ENCODE results near the gene GULP1.
A peak's percentile ranks its signal among the peaks of the same experiment; 100 is the strongest.

The GULP1 gene

GRCh38 chr2:188381614-188382013 lies 89.9 kb downstream of the GULP1 start:
- no peak for DNase-seq

DNA sequence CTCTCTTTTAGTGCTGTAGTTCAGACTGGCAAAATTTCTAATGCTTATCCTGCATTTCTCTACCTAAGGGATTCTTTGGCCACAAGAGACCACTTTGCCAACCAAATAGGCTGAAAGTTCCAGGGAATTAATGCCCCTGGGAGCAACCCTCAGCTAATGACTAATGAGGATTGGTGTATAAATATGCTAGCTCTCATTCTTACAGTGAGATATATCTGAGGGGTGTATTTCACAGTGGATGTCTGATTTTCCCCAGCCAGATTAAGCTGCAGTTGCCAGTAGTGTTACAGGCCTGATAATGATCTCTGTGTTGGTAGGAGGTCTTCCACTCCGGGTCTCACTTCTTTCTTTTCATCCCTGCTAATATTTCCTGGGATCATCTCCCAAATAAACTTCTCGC lies 90.4 kb downstream of the GULP1 start:
- no peak for DNase-seq

- DNase-seq: no peak
Measured at GRCh38 chr2:188383158-188383557, 91.5 kb downstream of the GULP1 start.

DNA sequence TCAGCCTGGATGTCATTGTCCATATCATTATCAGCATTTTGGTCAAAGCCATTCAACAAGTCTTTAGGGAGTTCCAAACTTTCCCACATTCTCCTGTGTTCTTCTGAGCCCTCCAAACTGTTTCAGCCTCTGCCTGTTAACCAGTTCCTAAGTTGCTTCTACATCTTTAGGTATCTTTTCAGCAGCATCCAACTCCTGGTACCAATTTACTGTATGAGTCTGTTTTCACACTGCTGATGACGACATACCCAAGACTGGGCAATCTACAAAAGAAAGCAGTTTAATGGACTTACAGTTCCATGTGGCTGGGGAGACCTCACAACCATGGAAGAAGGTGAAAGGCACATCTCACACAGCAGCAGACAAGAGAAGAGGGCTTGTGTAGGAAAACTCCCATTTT lies 94.2 kb downstream of the GULP1 start:
- no peak for DNase-seq

DNA sequence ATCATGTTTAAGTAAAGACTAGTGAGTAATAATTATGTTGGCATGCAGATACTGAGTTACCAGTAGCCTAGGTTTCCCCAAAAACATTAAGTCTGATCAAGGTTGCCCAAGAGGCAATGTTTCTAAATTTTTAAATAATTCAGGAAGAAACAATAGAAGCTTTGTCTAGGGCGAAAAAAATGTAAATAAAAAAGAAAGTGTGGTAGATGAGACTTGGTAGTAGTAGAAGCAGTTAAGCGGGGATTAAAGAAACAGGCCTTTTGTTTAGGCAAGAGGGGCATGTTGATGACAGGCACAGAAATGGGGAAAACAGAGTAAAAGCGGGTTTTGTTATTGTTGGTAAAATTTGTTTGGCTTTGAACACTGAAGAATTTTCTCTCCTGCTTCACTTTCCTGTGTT lies 97.2 kb downstream of the GULP1 start:
- no peak for DNase-seq

GRCh38 chr2:188391354-188391753 lies 99.7 kb downstream of the GULP1 start:
- no peak for DNase-seq

DNA sequence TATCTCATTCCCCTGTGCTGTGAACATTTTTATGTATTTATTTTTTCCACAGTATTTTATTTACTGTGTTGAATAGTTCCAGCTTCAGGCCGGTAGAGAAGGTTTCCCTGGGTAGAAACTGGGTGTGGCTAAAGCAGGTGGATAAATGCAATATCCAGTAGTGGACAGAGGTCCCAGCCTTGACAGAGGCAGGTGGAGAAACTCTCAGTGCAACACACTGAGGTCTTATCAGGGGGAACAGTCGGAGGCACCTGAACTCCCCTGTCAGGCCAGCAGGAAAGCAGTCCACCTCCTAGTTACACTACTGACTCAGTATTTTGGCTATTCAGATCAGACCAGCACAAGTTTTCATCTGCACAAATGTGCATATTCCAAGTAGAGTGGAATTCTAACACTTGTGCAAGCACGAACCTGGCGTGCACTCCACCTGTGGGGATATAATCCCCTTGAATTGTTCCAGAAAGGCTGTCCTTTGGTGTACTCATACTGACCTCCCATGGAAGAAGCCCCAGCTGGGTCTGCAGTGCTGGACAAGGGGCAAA lies 103.3 kb downstream of the GULP1 start:
- DNase-seq: no peak

- peak; percentile 25 for DNase-seq
Measured at GRCh38 chr2:188395903-188396689, 104.4 kb downstream of the GULP1 start.

- peak; percentile 5 for DNase-seq
Measured at GRCh38 chr2:188399159-188399558, 107.5 kb downstream of the GULP1 start.

GRCh38 chr2:188403676-188404075 lies 112.0 kb downstream of the GULP1 start:
- no peak for DNase-seq

DNA sequence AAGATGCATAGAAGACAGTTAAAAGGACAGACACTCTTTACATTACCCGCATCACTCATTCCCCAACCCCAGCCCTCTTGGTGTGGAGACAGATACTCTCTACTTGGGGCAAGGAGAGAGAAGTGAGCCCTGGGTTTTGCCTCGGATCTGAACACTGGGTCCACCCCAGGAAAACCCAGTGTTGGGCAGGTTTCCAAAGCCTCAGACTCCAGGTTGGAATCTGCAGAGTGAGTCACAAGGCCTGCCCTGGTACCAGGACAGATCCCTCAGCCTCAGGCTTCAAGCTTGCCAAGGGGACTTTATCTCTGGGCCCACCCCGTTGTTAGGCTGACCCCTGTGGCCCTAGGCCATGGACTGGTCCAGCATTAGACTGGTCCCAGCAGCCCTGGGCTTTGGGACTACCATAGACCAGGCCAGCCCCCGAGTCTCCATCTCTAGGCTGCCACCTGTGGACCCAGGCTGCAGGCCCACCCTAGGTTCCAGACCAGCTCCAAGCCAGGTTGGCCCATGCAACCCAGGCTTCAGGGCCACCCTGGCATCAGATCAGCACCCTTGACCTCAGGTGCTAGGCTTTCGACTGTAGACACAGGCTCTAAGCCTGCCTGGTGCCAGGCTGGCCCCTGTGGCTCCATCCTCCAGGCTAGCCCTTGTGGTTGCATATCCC lies 112.8 kb downstream of the GULP1 start:
- no peak for DNase-seq

DNA sequence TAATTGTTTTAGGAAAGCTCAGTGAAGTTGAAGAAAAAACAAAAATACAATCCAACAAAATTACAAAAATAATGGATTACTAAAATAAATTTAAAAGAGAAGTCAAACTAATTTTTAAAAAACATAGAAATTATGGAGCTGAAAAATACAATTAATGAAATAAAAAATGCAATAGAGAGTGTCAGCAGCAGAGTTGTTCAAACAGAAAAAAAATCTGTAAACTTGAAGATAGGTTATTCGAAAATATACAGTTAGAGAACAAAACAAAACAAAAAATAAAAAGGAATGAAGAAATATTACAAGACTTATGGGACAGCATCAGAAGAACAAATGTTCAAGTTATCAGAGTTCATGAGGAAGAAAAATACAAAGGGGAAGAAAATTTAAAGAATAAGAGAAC lies 114.7 kb downstream of the GULP1 start:
- DNase-seq: no peak

DNA sequence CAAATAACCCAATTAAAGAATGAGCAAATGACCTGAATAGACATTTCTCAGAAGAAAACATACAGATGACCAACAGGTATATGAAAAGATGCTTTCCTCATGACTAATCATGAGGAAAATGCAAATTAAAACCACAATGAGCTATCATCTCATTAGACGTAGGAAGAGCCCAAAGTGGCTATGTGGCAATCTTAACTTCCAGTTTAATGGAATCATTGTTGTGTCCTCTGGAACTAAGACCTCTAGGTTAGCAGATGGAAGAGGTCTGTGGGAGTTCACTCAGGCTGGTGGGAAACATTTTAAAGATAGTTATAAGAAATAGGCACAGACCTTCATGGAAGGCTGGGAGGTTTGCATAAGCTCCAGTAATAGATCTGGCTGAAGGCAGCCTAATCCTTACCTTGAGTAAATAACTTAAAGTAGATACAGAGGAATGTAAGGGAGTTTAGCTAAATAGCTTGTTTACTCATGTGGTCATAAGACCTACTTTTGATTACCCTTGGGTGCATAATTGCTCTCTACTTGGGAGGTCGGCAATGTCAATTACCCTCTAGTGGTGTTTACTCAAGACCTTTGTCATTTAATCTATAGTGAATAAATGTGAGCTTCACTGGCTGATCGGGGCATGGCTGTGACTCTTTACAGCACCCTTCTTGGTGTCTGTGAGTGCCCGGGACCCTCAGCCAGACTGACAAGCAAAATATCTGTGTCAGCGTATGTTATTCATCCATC lies 119.0 kb downstream of the GULP1 start:
- DNase-seq: no peak

GRCh38 chr2:188412190-188412589 lies 120.5 kb downstream of the GULP1 start:
- DNase-seq: no peak

GRCh38 chr2:188414411-188414810 lies 122.7 kb downstream of the GULP1 start:
- DNase-seq: no peak

- DNase-seq: no peak
Measured at GRCh38 chr2:188414869-188415753, 123.4 kb downstream of the GULP1 start.

- DNase-seq: no peak
Measured at GRCh38 chr2:188415754-188416083, 124.0 kb downstream of the GULP1 start.

DNA sequence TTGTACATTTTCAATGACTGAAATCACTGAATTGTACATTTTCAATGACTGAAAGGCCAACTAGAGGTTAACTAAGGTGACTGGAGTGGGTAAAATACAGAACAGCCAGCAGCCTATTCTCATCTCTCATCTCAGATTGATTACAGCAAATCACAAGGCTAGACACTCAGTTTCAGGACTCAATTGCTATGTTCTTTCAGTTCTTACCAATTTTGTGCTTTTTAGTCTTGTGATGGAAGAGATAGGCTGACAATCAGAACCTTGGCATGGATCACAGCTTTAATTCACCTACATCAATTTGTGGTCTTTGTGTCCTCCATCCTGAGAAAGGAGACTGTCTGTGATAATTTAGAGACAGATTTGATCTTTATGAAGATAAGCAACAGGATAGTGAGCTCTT lies 124.7 kb downstream of the GULP1 start:
- DNase-seq: no peak

GRCh38 chr2:188422726-188423125 lies 131.1 kb downstream of the GULP1 start:
- DNase-seq: no peak

DNA sequence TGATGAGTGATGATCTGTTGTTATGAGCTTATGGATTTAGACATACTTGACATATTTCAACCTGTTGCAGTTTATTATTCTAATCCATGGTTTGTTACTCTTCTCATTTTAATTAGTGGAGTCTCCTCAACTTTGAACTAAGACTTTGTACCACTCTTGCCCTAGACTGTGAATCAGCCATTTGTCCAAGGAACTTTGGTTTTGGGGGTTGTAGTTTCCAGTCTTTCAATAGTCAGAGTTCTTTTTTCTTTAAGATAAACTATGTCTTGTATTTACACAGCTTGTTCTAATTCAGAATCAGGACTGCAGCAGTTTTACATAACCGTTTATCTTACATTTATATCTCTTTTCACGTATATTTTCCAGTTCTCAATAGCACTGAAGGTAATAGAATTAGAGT lies 133.6 kb downstream of the GULP1 start:
- no peak for DNase-seq

- DNase-seq: no peak
Measured at GRCh38 chr2:188426121-188426520, 134.4 kb downstream of the GULP1 start.

DNA sequence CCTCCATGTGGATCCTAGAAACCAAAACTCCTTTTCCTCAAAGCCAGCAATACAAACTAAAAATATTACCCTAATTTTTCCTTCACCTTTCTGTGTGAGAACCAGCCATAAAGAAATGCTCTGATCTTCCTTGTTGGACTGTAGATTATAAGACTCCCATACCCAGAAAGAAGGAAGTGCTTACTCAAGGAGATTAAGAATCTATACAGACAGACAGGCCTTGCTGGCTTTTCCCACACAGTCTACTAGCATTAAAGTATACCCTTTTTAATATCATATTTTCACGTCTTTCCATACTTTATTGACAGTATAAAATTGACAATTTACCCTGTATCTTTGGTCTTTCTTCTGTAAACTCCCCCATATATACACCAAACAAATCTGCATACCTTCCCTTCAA lies 139.0 kb downstream of the GULP1 start:
- DNase-seq: peak; percentile 57

- DNase-seq: no peak
Measured at GRCh38 chr2:188434018-188434417, 142.3 kb downstream of the GULP1 start.
